Esophagus squamous epithelium (tissue), 4 donors: ENCODE data around the gene ARPP19.

ENCODE experiments used
- POLR2A ChIP-seq, 4 donors: fragments of 450-650 bp; IDR thresholded peaks; one replicate each; pipeline ENCODE4 v1.6.1; 2017; ENCODE audit warnings: antibody characterized with exemption in 4 of 4, mild to moderate bottlenecking in 4 of 4, moderate library complexity in 3 of 4
- TF ChIP-seq, protein P1 (sequence below), 6 experiments: fragments of 450-650 bp in 4 of 6; fragments of 200-600 bp in 2 of 6; sonication (generic) in 2 of 6; IDR thresholded peaks; one replicate each; pipeline ENCODE4 v1.5.1; 2016 to 2019; ENCODE audit warnings: antibody characterized with exemption in 6 of 6, mild to moderate bottlenecking in 4 of 6, moderate library complexity in 4 of 6

DNA sequence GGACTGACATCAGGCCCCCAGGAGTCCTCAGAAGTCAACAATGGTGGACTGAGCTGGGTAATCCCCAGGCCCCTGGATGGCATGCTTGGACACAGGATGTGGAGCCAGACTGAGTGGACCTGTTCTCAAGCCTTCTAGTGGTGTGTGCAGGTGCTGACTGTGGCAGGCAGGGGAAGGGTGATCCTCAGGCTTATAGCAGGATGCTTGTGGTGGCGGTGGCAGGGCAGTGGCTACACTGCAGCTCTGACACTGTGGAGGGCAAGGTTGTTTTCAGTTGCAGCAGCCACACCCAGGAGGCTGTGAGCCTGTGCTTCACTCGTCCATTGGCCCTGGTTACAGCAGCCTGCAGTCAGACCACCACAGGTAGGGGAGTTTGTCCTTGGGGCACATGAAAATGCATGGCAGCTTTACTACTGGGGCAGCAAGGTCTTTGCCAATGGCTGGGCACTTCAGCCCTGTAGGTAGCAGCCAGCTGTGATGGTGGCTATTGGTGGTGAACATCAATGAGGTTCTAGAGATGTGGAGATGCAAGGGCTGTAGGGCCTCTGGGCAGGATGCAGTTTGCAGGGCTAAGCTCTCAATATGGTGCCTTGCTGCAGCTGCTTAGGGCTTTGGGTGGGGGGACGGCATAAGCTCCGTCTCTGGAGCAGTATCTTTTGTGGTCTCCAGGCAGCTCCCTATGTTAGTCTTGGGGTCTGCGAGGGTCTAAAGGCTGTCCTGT is 22.6 kb downstream of the ARPP19 start:
- no peak for TF ChIP-seq POLR2A (IDR thresholded peaks at IDR 0.05)
- TF ChIP-seq, protein P1, sequence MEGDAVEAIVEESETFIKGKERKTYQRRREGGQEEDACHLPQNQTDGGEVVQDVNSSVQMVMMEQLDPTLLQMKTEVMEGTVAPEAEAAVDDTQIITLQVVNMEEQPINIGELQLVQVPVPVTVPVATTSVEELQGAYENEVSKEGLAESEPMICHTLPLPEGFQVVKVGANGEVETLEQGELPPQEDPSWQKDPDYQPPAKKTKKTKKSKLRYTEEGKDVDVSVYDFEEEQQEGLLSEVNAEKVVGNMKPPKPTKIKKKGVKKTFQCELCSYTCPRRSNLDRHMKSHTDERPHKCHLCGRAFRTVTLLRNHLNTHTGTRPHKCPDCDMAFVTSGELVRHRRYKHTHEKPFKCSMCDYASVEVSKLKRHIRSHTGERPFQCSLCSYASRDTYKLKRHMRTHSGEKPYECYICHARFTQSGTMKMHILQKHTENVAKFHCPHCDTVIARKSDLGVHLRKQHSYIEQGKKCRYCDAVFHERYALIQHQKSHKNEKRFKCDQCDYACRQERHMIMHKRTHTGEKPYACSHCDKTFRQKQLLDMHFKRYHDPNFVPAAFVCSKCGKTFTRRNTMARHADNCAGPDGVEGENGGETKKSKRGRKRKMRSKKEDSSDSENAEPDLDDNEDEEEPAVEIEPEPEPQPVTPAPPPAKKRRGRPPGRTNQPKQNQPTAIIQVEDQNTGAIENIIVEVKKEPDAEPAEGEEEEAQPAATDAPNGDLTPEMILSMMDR (IDR thresholded peaks at IDR 0.05): no peak
